GM18505 (cell line): ENCODE results near the gene SLC66A1.

Experiments
- ATAC-seq: cut with Tn5 transposase; IDR thresholded peaks from one replicate; pipeline ENCODE4 v1.9.1; 2021; ENCODE audit not compliant: unreplicated experiment
- POLR2A ChIP-seq: IDR thresholded peaks from 4 replicates; pipeline ENCODE4 v1.6.1; 2011; ENCODE audit warnings: borderline replicate concordance; ENCODE audit not compliant: insufficient read depth, insufficient read length; ENCODE audit errors: extremely low read depth

SLC66A1 gene

DNA sequence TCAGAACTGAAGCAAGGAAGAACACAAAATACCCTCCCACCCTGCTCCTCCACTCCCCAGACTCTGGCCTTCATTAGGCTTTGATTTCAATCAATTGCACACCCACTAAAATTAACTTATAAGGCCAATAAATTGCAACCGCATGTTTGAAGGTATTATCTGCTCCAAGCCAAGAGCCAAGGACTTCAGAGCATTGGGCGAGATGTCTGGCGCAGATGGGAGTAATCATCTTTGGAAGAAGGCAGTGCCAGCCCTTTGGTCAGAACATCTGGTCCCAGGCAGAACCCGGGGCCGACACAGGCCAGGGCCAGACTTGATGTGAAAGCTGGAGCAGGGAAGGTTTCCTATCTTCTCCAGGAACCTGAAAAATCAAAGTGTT lies 60.0 kb downstream of the SLC66A1 start:
- ATAC-seq = no peak
- TF ChIP-seq POLR2A = no peak

DNA sequence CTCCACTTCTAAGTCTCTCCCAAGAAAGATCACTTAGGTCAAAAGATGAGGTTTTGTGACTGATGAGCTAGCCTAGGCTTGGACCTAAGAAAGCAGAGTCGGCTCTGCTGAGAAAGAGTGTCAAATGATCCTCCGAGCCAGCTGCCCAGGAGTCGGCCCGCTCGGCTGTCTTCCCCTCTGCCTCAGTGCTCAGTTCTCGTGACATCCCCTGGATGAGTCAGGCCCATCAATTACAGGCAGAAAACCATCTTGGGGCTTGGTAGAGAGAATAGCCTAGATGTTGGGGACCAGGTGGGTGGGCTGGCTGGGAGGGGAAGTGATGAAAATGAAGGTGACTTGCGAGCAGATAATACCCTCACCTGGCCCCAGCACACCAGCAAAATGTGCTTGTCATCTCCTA lies 60.5 kb downstream of the SLC66A1 start:
- no peak for TF ChIP-seq POLR2A
- no peak for ATAC-seq

DNA sequence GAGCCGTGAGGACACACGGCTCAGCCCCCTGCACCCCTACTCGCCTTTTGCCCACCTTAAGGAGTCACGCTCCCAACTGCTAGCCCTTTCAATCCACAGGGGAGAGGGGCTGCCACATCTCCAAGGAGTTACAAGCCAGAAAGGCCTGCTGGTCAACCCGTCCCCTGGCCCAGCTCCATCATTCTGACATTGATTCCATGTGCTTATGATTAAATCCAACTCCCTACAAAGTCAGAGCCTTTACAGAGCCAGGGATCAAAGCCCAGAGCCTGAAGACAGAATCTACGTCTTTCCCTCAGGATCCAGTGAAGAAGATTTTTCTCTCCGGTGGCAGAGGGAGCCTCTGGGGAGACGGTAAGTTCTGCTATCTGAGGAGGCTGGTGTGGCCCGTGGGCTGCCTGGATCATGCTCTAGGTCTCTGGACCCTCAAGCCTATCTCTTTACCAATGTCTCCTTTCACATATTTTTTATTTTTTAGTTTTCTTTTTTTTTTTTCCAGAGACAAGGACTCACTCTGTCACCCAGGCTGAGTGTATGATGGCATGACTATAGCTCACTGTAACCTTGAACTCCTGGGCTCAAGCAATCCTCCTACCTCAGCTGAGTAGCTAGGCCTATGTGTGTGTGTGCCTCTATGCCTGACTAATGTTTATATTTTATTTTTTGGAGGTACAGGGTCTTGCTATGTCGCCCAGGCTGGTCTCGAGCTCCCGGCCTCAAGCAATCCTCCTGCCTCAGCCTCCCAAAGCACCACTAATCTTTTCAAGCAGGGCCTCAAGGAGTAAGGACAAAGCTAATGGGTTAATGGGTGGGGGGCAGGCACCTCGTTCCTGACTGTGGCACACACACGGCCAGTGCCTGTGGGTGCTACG lies 61.3 kb downstream of the SLC66A1 start:
- ATAC-seq = no peak
- TF ChIP-seq POLR2A = no peak

DNA sequence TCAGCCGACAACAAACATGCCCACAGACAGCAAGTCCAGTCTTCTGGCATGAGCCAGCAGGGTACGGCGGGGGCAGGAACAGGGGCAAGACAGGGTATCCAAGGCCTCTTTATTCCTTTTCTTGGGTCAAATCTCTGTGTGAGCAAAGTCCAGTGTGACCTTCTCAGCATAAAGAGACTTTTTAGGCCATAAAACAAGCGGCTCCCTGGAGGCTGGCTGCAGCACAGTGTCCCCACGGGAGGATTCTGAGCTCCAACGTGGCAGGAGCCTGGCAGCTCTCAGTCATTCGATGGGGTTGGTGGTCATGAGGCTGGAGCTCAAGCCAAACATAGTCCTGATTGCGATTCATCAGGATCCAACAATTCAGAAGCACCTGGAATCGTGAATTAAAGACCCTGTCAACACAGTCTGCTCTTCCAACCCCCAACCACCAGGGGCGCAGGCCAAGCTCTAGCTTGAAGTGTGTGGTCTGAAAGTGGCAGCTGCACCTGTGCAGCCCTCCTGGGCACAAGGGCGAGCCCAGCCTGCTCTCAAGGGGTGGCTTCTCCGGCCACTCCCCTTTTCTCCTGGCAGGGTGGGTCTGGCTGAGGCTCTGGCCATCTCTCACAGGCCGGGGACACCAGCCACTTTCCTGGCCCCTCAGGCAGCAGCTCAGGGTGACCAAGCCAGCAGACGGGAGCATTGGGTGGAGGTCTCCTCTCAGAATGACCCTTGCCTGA lies 62.1 kb downstream of the SLC66A1 start:
- no peak for TF ChIP-seq POLR2A
- no peak for ATAC-seq

DNA sequence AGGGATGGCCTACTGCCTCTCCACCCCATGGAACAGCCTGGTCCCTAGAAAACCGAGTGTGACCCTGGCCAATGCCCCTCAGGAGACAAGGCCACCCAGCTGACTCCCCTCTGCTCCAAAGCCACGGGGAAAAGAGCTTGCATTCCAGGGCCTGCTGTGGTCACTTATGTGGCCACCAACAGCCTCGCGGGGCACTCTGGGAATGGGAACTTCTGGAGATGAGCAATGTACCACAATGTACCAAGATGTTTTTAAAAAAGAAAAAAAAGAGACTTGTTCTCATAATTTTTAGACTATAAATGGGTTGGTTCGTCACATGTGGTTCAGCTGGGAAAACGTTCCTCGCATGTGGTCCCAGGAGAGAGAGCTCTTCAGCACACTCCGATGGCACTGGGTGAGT lies 62.8 kb downstream of the SLC66A1 start:
- no peak for TF ChIP-seq POLR2A
- no peak for ATAC-seq

DNA sequence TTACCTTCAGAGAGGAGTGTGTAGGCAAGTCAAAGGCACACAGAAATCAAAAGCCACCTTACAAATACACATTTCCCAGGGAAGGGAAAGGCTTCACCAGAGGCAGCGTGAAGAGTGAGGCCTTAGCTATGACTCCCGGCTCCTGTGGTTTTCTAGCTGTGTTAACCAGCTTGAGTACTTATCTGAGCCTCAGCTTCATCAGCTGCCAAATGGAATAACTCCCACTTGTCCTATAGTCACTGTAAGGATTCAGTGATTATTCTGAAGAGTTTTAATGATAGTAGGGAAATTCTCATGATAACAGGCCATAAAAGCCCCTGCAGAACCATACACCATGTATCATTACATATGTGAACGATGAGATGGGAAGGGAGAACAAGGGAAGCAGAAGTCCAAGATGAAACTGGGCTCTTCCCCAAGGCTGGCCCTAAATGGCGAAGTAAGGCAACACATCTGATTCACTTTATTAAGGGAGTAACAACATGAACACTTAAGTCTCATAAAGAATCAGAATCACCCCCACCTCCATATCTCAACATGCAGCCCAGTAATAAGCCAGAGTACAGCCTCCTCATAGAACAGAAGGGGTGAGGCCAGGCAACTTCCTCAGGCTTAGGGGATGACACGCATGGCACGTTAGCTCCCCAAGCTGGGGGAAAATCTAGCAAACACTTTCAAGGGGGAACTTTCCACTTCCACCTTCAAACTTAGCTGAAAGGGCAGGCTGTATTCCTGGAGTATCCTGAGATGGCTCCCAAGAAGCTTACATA lies 63.7 kb downstream of the SLC66A1 start:
- no peak for TF ChIP-seq POLR2A
- no peak for ATAC-seq

DNA sequence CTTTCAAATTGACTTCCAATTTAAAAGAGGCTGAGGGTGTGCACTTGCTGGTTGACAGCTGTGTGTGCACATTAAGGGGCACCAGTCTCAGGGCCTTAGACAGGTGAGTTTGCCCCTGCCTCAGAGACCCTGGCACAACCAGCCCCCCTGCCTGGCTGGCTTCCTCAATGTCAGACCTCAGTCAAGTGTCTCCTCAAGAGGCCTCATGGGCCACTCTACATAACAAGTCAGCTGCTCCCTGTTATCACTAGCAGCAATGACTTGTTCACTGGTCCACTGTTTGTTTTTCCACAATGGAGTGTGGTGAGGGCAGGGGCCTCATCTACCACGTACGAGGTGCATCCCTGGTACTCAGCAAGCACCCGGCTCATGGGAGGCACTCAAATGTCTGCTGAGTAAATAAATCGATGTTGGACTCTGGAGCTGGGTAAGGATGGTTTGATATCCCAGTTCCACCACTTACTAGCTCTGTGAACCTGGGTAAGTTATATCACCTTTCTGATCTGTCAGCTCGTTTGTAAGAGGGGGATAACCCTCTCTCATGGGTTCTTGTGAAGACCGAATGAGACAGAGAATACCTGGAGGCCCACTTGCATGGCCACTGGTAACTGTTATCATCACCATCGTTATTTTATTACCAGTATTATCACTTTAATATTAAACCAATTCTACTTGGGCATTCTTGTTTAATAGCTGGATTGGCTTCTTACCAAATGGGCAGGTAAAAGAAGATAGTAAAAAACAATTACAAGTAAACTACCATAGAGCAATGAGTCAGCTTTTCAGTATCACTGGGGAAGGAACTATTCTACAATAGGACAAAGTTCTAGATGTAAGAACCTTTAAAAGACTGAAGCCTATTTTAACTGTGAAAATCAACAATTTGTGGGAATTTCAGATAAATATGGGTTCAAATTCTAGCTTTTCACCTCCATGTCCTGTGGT lies 64.6 kb downstream of the SLC66A1 start:
- TF ChIP-seq POLR2A = no peak
- no peak for ATAC-seq

DNA sequence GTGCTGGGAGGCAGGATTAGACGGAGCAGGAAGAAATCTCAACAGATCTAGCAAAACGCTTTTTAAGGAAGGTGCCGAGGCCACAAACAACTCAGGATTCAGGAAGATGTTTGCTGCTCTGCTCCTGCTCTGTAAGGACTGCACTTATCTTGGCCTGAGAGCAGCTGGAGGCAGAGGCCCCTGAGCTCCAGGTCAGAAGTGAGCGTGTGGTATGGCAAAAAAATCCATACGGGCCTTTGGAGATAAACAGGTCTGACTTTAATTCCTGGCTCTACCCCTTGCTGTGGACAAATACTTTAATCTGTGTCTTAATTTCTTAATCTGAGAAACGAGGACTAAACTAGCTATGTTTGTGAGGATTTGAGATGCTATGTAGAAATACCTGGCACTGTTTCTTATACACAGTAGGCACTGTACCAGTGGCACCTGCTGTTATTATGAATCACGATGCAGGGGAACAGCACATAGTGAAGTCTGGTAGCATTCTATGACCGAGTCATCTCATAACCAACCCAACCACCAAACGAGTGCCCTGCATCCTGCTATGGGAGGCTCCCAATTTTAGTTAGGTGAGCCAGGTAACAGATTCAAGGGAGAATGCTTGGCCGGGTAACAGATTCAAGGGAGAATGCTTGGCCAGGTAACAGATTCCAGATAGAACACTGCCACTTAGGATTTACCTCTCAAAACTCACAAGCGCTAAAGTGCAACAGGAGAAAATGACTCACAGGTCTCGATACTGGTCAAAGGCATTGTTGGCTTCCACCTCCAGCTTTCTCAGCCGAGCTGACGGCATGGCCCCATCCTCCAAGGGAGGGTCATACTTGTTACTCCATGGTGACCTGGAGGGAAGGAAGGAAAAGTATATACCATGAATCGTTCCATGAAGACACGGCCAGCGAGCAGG lies 65.9 kb downstream of the SLC66A1 start:
- TF ChIP-seq POLR2A = no peak

More for the DNA sequence above, 65.9 kb downstream of the SLC66A1 start:
- no peak for ATAC-seq
